BJ (cell line): ENCODE data around the gene KIAA0232. TPM values are rescaled to one million over a fixed set of nuclear protein-coding genes. Genes with fewer than 3 reads are reported as not detected.

ENCODE experiments used
- CTCF ChIA-PET: fragments of 350-600 bp; formaldehyde crosslinking; extraction: SDS; loops from one replicate; lab custom pipeline; 2021; ENCODE audit warnings: antibody characterized with exemption, inconsistent platforms; lab: Yijun Ruan, JAX
- POLR2A ChIA-PET: fragments of 300-600 bp; sonication (Branson Sonifier 250); formaldehyde crosslinking; extraction: SDS; loops from one replicate; lab custom pipeline; 2021; ENCODE audit warnings: antibody characterized with exemption; lab: Charles Lee
- DNase-seq: peaks from one replicate; pipeline ENCODE4 v3.0.0-alpha.2; 2011; ENCODE audit warnings: low read depth
- H3K27me3 ChIP-seq: 2 replicates; pipeline ENCODE4 v1.6.0; 2011; ENCODE audit warnings: low read length; ENCODE audit not compliant: control insufficient read depth, insufficient read depth
- H3K36me3 ChIP-seq: 2 replicates; pipeline ENCODE4 v1.5.1; 2011; ENCODE audit warnings: low read length; ENCODE audit not compliant: control insufficient read depth, insufficient read depth
- H3K4me3 ChIP-seq: 2 replicates; pipeline ENCODE4 v1.5.1; 2011; ENCODE audit warnings: low read depth, mild to moderate bottlenecking, control low read depth, low read length
- polyA plus RNA-seq: library from polyadenylated mRNA; depleted of rRNA; stranded (reverse); fragments of >200 nt; gene quantifications from 2 replicates; pipeline ENCODE4 v1.2.3, GENCODE V29; 2011
- TF ChIP-seq, protein P1 (sequence below): IDR thresholded peaks from 2 replicates; pipeline ENCODE4 v1.5.1; 2011; ENCODE audit warnings: low read depth, mild to moderate bottlenecking, control low read depth, inconsistent platforms, low read length, moderate library complexity; ENCODE audit not compliant: insufficient read depth

KIAA0232 gene
- polyA plus RNA-seq, 1 experiment, result 11.0 TPM

GRCh38 chr4:6849691-6850090, 67.2 kb downstream of the KIAA0232 start:
- TF ChIP-seq, protein P1, sequence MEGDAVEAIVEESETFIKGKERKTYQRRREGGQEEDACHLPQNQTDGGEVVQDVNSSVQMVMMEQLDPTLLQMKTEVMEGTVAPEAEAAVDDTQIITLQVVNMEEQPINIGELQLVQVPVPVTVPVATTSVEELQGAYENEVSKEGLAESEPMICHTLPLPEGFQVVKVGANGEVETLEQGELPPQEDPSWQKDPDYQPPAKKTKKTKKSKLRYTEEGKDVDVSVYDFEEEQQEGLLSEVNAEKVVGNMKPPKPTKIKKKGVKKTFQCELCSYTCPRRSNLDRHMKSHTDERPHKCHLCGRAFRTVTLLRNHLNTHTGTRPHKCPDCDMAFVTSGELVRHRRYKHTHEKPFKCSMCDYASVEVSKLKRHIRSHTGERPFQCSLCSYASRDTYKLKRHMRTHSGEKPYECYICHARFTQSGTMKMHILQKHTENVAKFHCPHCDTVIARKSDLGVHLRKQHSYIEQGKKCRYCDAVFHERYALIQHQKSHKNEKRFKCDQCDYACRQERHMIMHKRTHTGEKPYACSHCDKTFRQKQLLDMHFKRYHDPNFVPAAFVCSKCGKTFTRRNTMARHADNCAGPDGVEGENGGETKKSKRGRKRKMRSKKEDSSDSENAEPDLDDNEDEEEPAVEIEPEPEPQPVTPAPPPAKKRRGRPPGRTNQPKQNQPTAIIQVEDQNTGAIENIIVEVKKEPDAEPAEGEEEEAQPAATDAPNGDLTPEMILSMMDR, result no peak
- Histone ChIP-seq H3K27me3 (no peaks in the 10 kb centered on the region), H3K36me3 (peaks cover 6% of the 10 kb centered on the region), H3K4me3 (no peak overlapping the region)
- ChIA-PET CTCF (no interaction called here), POLR2A (no interaction called here)
- DNase-seq, result no peak

DNA sequence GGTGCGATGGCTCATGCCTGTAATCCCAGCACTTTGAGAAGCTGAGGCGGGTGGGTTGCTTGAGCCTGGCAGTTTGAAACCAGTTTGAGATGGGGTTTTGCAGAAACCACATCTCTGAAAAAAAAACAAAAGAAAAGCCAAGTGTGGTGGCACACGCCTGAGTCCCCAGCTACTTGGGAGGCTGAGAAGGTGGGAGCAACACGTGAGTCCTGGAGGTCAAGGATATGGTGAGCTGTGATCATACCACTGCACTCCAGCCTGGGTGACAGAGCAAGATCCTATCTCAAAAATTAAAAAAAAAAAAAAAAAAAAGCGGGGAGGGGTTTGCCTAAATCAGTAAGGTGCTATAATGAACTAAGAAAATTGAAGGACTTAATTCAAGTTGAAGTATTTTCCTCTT, 68.9 kb downstream of the KIAA0232 start:
- Histone ChIP-seq H3K36me3 (peaks cover 3% of the 10 kb centered on the region), H3K27me3 (no peaks in the 10 kb centered on the region), H3K4me3 (no peak overlapping the region)
- no peak for DNase-seq
- TF ChIP-seq, protein P1, result no peak
- CTCF ChIA-PET, result interaction anchor here (2.6 kb wide), 1 partner anchor 22 kb away, joined by 16 read pairs; no protein-coding TSS in a partner anchor
- POLR2A ChIA-PET, result interaction anchor here (0.6 kb wide), 1 partner anchor 133 kb away, joined by 3 read pairs; no protein-coding TSS in a partner anchor

DNA sequence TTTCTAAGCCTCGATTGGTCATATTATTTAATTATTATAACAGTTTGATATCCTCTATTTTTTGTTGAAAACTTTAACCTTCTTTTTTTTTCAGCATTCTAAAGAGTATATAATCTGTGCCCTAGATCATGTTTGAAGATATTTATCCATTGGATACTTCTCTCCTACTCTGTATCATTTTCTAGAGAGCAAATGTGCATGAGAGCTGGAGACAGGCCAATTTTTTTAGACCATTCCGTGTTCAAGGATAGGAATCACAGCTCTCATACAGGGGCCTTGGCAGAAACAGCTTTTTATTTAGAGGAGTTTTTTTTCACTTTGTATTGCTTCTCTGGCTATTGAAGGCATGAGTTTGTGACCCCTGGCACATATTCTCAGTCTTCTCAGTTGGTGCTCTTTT, 69.4 kb downstream of the KIAA0232 start:
- TF ChIP-seq, protein P1, result no peak
- CTCF ChIA-PET, result interaction anchor here (2.6 kb wide), 1 partner anchor 21 kb away, joined by 16 read pairs; no protein-coding TSS in a partner anchor
- H3K36me3 ChIP-seq, result peaks cover 1% of the 10 kb centered on the region; the same call in 1 of the 2 replicates
- no peak overlapping the region for H3K4me3 ChIP-seq
- POLR2A ChIA-PET, result interaction anchor here (0.6 kb wide), 1 partner anchor 134 kb away, joined by 3 read pairs; no protein-coding TSS in a partner anchor
- H3K27me3 ChIP-seq, result no peaks in the 10 kb centered on the region
- DNase-seq, result no peak

- ChIA-PET POLR2A (no interaction called here), CTCF (interaction anchor here (0.7 to 2.6 kb wide), 2 partner anchors 12 to 21 kb away, joined by 3 to 16 read pairs; no protein-coding TSS in a partner anchor)
- H3K36me3 ChIP-seq, result peaks cover 1% of the 10 kb centered on the region; the same call in 1 of the 2 replicates
- no peak overlapping the region for H3K4me3 ChIP-seq
- H3K27me3 ChIP-seq, result no peaks in the 10 kb centered on the region
- DNase-seq, result no peak
- TF ChIP-seq, protein P1, result no peak
These were observed 70.1 kb downstream of the KIAA0232 start for GRCh38 chr4:6852582-6852981.

- TF ChIP-seq, protein P1, result no peak
- ChIA-PET CTCF (interaction anchor here (0.6 to 1.3 kb wide), 2 partner anchors 8 to 134 kb away, joined by 3 read pairs; no protein-coding TSS in a partner anchor), POLR2A (no interaction called here)
- Histone ChIP-seq H3K27me3 (no peaks in the 10 kb centered on the region), H3K4me3 (no peak overlapping the region), H3K36me3 (peaks cover 1% of the 10 kb centered on the region; the same call in 1 of the 2 replicates)
- DNase-seq, result no peak
These were observed 71.7 kb downstream of the KIAA0232 start for GRCh38 chr4:6854098-6854744.
